ENCODE measurements around the gene ADGRF5.

DNA sequence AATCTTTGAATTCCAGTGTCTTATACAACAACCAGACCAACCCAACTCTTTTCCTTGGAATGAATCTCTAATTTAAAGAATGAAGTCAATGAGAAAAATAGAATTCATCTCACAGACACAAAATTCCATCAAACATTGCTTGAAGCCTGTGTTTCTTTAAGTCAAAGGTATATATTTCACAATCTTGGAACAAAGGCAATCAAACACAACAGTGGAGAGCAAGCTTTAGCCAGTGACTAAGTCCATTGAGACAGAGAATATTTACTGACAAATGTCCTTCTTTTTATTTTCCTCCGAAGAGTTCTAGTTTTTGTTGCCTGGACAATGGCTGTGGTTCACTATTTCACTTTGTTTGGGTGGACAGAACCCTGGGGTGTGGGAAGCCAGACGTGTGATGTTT lies 92.8 kb downstream of the ADGRF5 start:
- TF ChIP-seq, protein P1, sequence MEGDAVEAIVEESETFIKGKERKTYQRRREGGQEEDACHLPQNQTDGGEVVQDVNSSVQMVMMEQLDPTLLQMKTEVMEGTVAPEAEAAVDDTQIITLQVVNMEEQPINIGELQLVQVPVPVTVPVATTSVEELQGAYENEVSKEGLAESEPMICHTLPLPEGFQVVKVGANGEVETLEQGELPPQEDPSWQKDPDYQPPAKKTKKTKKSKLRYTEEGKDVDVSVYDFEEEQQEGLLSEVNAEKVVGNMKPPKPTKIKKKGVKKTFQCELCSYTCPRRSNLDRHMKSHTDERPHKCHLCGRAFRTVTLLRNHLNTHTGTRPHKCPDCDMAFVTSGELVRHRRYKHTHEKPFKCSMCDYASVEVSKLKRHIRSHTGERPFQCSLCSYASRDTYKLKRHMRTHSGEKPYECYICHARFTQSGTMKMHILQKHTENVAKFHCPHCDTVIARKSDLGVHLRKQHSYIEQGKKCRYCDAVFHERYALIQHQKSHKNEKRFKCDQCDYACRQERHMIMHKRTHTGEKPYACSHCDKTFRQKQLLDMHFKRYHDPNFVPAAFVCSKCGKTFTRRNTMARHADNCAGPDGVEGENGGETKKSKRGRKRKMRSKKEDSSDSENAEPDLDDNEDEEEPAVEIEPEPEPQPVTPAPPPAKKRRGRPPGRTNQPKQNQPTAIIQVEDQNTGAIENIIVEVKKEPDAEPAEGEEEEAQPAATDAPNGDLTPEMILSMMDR (conservative IDR thresholded peaks at IDR 0.05), result no peak
- TF ChIP-seq ZFX (IDR thresholded peaks at IDR 0.05), result no peak
